Adrenal gland (tissue), 12 donors: ENCODE data around the gene DOCK9. TPM values are rescaled to one million over a fixed set of nuclear protein-coding genes. Genes with fewer than 3 reads are reported as not detected.
A peak's percentile ranks its signal among the peaks of the same experiment; 100 is the strongest.

Source experiments
- DNase-seq, 7 donors: peaks; one replicate each; pipeline ENCODE4 v3.0.0-alpha.2; 2019 to 2020
- H3K27ac ChIP-seq, 5 donors: fragments of 200-600 bp; sonication (generic) in 4 of 5; 1 replicate in 3 of 5; 2 replicates in 2 of 5; pipeline versions ENCODE4 v1.5.1 to v1.8.0; 2016 to 2020; ENCODE audit warnings: mild to moderate bottlenecking in 1 of 5
- H3K27me3 ChIP-seq: fragments of 200-600 bp; 2 replicates; pipeline ENCODE4 v1.8.0; 2021
- H3K36me3 ChIP-seq, 2 donors: fragments of 200-600 bp; replicated peaks in 1 of 2; 1 replicate in 1 of 2; 2 replicates in 1 of 2; pipeline versions ENCODE4 v1.5.1 to v1.8.0; 2018 to 2022
- H3K4me1 ChIP-seq, 2 donors: fragments of 200-600 bp; replicated peaks in 1 of 2; 1 replicate in 1 of 2; 2 replicates in 1 of 2; pipeline versions ENCODE4 v1.5.1 to v1.8.0; 2018 to 2021
- H3K4me3 ChIP-seq, 4 donors: fragments of 200-600 bp; sonication (generic) in 3 of 4; one replicate each; pipeline ENCODE4 v1.5.1; 2016 to 2018
- H3K9me3 ChIP-seq, 3 donors: fragments of 200-600 bp; sonication (generic) in 1 of 3; replicated peaks in 1 of 3; 1 replicate in 2 of 3; 2 replicates in 1 of 3; pipeline versions ENCODE4 v1.5.1 to v1.8.0; 2016 to 2021
- POLR2A ChIP-seq, 2 donors: fragments of 450-650 bp; IDR thresholded peaks; one replicate each; pipeline ENCODE4 v1.6.1; 2017; ENCODE audit warnings: antibody characterized with exemption in 2 of 2, mild to moderate bottlenecking in 2 of 2, moderate library complexity in 1 of 2
- WGBS, 4 donors: extraction: QIAGEN DNeasy Blood & Tissue Kit in 2 of 4; methylation state at CpG; one replicate each; pipeline versions ENCODE4 v1.1.5 to v1.1.7; 2013 to 2017; 5-methylcytosine and 5-hydroxymethylcytosine counted together
- intact Hi-C, 2 donors: fragments of 100-400 bp; cut with DNase I; formaldehyde crosslinking; loops; one replicate each; pipeline versions ENCODE4 v1.14.1 to v1.15.0; 2022 to 2023
- polyA plus RNA-seq, 3 donors: library from polyadenylated mRNA; stranded (reverse); fragments of 200-250 nt in 2 of 3; fragments of 350-450 nt in 1 of 3; fragmentation: Illumina TruSeq in 1 of 3; extraction: RNeasy Lipid Tissue Mini Kit (QIAGEN cat#74804) in 1 of 3; gene quantifications; one replicate each; pipeline ENCODE4 v1.2.3, GENCODE V29; 2013 to 2014
- total RNA-seq, 9 donors: library from RNA; depleted of rRNA in 4 of 9; stranded (reverse); fragments of >200 nt in 4 of 9; fragments of 120-200 nt in 1 of 9; fragmentation: NEBNext Ultra II Directional in 1 of 9; extraction: Animal tissue kit (Norgen Biotek cat#: 25700) in 1 of 9; gene quantifications; one replicate each; pipeline versions ENCODE4 v1.1.0 to v1.2.4, GENCODE V29; 2013 to 2023
- TF ChIP-seq, protein P1 (sequence below), 6 experiments: fragments of 450-650 bp in 4 of 6; fragments of 200-600 bp in 2 of 6; sonication (generic) in 1 of 6; IDR thresholded peaks; 1 replicate in 5 of 6; 2 replicates in 1 of 6; pipeline versions ENCODE4 v1.5.1 to v1.8.0; 2016 to 2021; ENCODE audit warnings: antibody characterized with exemption in 6 of 6, mild to moderate bottlenecking in 2 of 6, moderate library complexity in 1 of 6
- donor health status: healthy with polysubstance abuse.
- donor health status: Bipolar disorder and iron deficiency.
- donor health status: DM: yes; HTN: yes; CAD: no.
- donor health status: DM: no; HTN: no; CAD: no.
- donor health status: DM: no; HTN: no; CAD: no.
- donor health status: DM: yes; HTN: yes; CAD: no.

The DOCK9 gene
- total and polyA plus RNA-seq, 12 donors = 16.2 to 83.4 (median 51.9) TPM

DNA sequence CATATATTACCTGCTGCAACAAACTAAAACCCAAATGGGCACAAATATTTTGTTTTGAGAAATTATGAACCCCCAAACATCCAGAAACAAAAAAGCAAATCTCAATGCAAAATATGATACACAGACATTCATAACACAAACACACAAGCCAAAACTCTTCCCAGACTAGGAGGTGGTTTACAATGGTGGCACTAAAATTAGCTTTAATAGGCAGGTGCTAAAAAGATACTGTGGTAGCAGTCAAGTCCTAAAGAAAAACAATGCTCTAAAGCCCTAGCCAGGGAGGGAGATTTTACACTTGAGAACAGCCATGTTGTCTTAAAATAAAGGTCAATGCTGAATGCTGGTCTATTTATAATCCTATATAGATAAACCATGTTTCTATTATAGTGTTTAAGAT is 65.0 kb downstream of the DOCK9 start:
- no peaks in the 10 kb centered on the region for H3K36me3 ChIP-seq
- DNase-seq = no peak
- intact Hi-C loops = no loop called here
- no peak overlapping the region for H3K27ac ChIP-seq
- no peaks in the 10 kb centered on the region for H3K27me3 ChIP-seq
- peaks cover 10 to 29% of the 10 kb centered on the region in 2 donors for H3K4me1 ChIP-seq
- H3K9me3 ChIP-seq = no peaks in the 10 kb centered on the region
- TF ChIP-seq, protein P1, sequence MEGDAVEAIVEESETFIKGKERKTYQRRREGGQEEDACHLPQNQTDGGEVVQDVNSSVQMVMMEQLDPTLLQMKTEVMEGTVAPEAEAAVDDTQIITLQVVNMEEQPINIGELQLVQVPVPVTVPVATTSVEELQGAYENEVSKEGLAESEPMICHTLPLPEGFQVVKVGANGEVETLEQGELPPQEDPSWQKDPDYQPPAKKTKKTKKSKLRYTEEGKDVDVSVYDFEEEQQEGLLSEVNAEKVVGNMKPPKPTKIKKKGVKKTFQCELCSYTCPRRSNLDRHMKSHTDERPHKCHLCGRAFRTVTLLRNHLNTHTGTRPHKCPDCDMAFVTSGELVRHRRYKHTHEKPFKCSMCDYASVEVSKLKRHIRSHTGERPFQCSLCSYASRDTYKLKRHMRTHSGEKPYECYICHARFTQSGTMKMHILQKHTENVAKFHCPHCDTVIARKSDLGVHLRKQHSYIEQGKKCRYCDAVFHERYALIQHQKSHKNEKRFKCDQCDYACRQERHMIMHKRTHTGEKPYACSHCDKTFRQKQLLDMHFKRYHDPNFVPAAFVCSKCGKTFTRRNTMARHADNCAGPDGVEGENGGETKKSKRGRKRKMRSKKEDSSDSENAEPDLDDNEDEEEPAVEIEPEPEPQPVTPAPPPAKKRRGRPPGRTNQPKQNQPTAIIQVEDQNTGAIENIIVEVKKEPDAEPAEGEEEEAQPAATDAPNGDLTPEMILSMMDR (IDR thresholded peaks at IDR 0.05) = no peak
- no peak for TF ChIP-seq POLR2A (IDR thresholded peaks at IDR 0.05)
- H3K4me3 ChIP-seq = no peak overlapping the region

DNA sequence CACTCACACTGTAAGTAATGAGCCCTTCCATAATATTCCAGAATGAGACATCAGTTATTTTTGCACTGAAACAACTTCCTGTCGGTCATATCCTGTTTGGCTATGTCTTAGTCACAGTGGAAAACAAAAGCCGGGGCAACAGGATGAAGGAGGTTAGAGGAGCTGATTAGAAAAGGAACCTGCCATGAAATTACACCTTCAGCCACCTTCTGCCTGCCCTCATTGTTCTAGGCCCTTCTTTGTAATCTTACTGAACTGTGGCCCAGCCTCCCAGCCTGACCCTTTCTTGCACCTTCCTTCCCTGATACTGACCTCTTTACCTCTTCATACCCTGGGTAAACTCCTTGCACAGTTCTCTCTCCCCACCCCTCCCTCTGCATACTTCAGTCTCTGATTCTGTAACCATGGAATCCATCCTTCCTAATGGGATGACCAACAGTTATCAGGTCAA is 67.3 kb downstream of the DOCK9 start:
- Histone ChIP-seq H3K27me3 (no peaks in the 10 kb centered on the region), H3K4me1 (peaks cover 0 to 16% of the 10 kb centered on the region in 2 donors), H3K4me3 (no peak overlapping the region), H3K9me3 (no peaks in the 10 kb centered on the region), H3K36me3 (no peaks in the 10 kb centered on the region), H3K27ac (peak overlapping the region in 2 of 5 donors; percentile 34 to 73)
- peak in 5 of 7 donors; percentile 16 to 58 (median 27) for DNase-seq
- intact Hi-C loops = no loop called here
- TF ChIP-seq, protein P1 (IDR thresholded peaks at IDR 0.05) = no peak
- no peak for TF ChIP-seq POLR2A (IDR thresholded peaks at IDR 0.05)
- WGBS, 4 donors = 34 to 57% (median 40%) methylated on average over 2 of the region's 2 CpGs

DNA sequence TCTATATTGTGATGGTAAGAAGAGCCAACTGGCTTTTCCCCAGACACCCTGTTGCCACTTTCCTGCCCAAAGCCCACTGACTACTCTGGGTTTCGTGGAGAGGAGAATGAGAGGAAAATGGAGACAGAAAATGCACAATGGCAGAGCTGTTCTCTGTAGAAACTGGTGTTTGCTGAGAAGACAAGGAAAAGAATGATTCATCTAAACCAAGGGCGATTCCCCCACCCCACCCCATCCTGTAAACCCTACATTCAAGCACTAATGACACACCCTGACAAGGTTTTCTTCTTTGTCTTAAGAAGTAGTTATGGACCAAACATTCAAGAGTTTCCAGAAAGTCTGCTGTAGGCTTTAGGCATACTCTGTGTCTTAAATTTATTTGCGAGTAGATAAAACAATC is 68.8 kb downstream of the DOCK9 start:
- DNase-seq = no peak
- Histone ChIP-seq H3K4me1 (peaks cover 0 to 16% of the 10 kb centered on the region in 2 donors), H3K36me3 (no peaks in the 10 kb centered on the region), H3K9me3 (no peaks in the 10 kb centered on the region), H3K27ac (no peak overlapping the region), H3K27me3 (no peaks in the 10 kb centered on the region), H3K4me3 (no peak overlapping the region)
- intact Hi-C loops = no loop called here
- 86 to 91% (median 87%) methylated on average over 3 of the region's 3 CpGs for WGBS, 4 donors
- TF ChIP-seq POLR2A (IDR thresholded peaks at IDR 0.05) = no peak
- TF ChIP-seq, protein P1 (IDR thresholded peaks at IDR 0.05) = no peak

DNA sequence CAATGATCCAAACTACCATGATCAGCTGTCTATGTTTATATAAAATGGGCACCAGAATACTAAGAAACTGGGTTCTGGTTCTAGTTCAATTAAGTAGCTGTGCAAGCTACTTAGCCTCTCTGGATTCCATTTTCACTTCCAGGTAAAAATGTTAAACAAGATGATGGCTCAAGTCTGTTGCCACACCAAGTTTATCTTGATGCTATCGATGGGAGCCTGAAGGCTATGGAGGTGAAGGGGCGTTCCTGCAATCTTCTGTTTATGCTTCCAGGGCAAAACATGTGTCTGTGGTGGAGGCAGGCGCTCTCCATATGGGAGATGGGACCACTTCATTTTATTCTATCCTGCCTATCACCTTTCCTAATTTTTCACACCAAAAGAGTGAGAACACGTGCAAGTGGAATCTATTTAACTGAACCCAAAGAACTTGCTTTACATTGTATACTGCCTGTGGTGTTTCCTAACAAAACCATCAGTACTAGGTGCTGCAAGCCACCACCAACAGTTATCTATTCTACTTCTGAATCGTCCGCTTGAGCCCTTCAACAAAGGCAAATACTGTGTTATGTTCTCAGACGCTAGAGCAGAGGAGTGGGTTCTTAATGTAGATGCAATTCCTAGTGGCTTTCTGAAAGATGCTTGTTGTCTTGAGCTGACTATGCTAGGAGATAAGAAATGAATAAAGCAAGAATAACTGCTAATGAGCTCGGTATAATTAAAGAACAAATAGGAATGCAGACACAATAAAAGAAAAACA is 70.9 kb downstream of the DOCK9 start:
- peaks cover 0 to 6% of the 10 kb centered on the region in 2 donors for H3K36me3 ChIP-seq
- WGBS, 4 donors = 95 to 97% (median 95%) methylated on average over 8 of the region's 8 CpGs

More for the DNA sequence above, 70.9 kb downstream of the DOCK9 start:
- DNase-seq = no peak
- H3K4me1 ChIP-seq = no peaks in the 10 kb centered on the region
- no peaks in the 10 kb centered on the region for H3K27me3 ChIP-seq
- intact Hi-C loops = no loop called here
- H3K27ac ChIP-seq = no peak overlapping the region
- no peaks in the 10 kb centered on the region for H3K9me3 ChIP-seq
- no peak for TF ChIP-seq POLR2A (IDR thresholded peaks at IDR 0.05)
- TF ChIP-seq, protein P1 (IDR thresholded peaks at IDR 0.05) = no peak
- no peak overlapping the region for H3K4me3 ChIP-seq
